Measurements from ENCODE around the gene SNRPA. TPM values are rescaled to one million over a fixed set of nuclear protein-coding genes. Genes with fewer than 3 reads are reported as not detected.
A peak's percentile ranks its signal among the peaks of the same experiment; 100 is the strongest.

The SNRPA gene
- polyA plus RNA-seq, 2 donors: 48.9 to 58.1 TPM

DNA sequence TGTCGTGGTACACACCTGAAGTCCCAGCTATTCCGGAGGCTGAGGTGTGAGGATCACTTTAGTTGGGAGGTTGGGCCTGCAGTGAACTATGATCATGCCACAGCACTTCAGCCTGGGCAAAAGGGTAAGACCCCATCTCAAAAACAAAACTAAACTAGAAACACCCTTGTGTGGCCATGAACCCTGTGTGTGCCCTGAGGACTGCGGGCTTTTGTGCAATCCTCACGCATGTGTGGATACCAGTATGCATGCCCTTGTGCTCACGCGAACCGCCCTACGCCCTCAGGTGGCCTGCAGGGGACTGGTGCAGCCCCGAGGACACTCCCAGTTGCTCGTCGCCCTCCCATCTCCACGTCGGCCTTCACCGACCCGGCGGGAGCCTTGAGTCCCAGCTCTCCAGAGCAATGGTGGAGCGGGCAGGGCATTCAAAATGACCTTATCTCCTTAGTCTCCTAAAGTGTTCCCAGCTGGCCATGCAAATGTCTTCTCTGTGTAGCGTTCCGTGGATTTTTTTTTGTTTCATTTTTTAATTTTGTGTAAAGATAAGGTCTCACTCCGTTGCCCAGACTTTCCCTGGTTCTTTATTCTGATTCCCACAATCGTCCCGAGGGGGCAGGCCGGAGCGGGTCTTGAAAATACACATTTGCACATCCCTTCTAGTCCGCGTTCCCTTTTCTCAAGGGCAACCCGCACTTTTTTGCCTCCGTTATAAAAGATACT is 47.1 kb downstream of the SNRPA start:
- 9 to 10% methylated on average over 28 of the region's 28 CpGs for WGBS, 2 donors
- Histone ChIP-seq H3K27ac (ENCODE audit: low read depth in 2 of 2, low read length in 1 of 2) (peak overlapping the region; percentile 89 to 90), H3K9me3 (ENCODE audit: control insufficient read depth in 2 of 2, insufficient read depth in 1 of 2, low read depth in 1 of 2, low read length in 1 of 2) (no peaks in the 10 kb centered on the region), H3K4me3 (ENCODE audit: low read depth in 1 of 2, low read length in 2 of 2) (peak overlapping the region; percentile 17 to 39), H3K27me3 (ENCODE audit: control insufficient read depth in 1 of 2, insufficient read depth in 2 of 2, low read length in 2 of 2) (no peaks in the 10 kb centered on the region), H3K4me1 (ENCODE audit: control insufficient read depth in 2 of 2, insufficient read depth in 2 of 2, low read length in 1 of 2) (peaks cover 20 to 25% of the 10 kb centered on the region in 2 donors), H3K36me3 (ENCODE audit: control insufficient read depth in 2 of 2, insufficient read depth in 2 of 2, low read length in 1 of 2) (peaks cover 0 to 17% of the 10 kb centered on the region in 2 donors)

- H3K4me3 ChIP-seq (ENCODE audit: low read depth in 1 of 2, low read length in 2 of 2): peak within 1 kb of the TSS; percentile 74 to 78
- WGBS, 2 donors: 1% methylated on average over 54 to 106 of the region's 110 CpGs
- no peaks in the 10 kb centered on the region for H3K27me3 ChIP-seq (ENCODE audit: control insufficient read depth in 1 of 2, insufficient read depth in 2 of 2, low read length in 2 of 2)
- peaks cover 0 to 17% of the 10 kb centered on the region in 2 donors for H3K36me3 ChIP-seq (ENCODE audit: control insufficient read depth in 2 of 2, insufficient read depth in 2 of 2, low read length in 1 of 2)
- H3K9me3 ChIP-seq (ENCODE audit: control insufficient read depth in 2 of 2, insufficient read depth in 1 of 2, low read depth in 1 of 2, low read length in 1 of 2): no peaks in the 10 kb centered on the region
- peaks cover 20 to 33% of the 10 kb centered on the region in 2 donors for H3K4me1 ChIP-seq (ENCODE audit: control insufficient read depth in 2 of 2, insufficient read depth in 2 of 2, low read length in 1 of 2)
- H3K27ac ChIP-seq (ENCODE audit: low read depth in 2 of 2, low read length in 1 of 2): peak within 1 kb of the TSS; percentile 89 to 94
These were observed 47.9 kb downstream of the SNRPA start, which contains the start of gene EGLN2 for GRCh38 chr19:40798683-40799557. TSS of gene EGLN2 (plus strand) at chr19:40799191. CDS start at chr19:40800573, 1,382 bp downstream.

- Histone ChIP-seq H3K4me1 (ENCODE audit: control insufficient read depth in 2 of 2, insufficient read depth in 2 of 2, low read length in 1 of 2) (peaks cover 20 to 40% of the 10 kb centered on the region in 2 donors), H3K36me3 (ENCODE audit: control insufficient read depth in 2 of 2, insufficient read depth in 2 of 2, low read length in 1 of 2) (peaks cover 0 to 24% of the 10 kb centered on the region in 2 donors), H3K27ac (ENCODE audit: low read depth in 2 of 2, low read length in 1 of 2) (peak overlapping the region; percentile 89 to 94), H3K9me3 (ENCODE audit: control insufficient read depth in 2 of 2, insufficient read depth in 1 of 2, low read depth in 1 of 2, low read length in 1 of 2) (no peaks in the 10 kb centered on the region), H3K27me3 (ENCODE audit: control insufficient read depth in 1 of 2, insufficient read depth in 2 of 2, low read length in 2 of 2) (no peaks in the 10 kb centered on the region), H3K4me3 (ENCODE audit: low read depth in 1 of 2, low read length in 2 of 2) (peak overlapping the region; percentile 74 to 78)
- WGBS, 2 donors: 1 to 3% methylated on average over 40 of the region's 40 CpGs
These were observed 48.7 kb downstream of the SNRPA start for GRCh38 chr19:40799558-40800338.

DNA sequence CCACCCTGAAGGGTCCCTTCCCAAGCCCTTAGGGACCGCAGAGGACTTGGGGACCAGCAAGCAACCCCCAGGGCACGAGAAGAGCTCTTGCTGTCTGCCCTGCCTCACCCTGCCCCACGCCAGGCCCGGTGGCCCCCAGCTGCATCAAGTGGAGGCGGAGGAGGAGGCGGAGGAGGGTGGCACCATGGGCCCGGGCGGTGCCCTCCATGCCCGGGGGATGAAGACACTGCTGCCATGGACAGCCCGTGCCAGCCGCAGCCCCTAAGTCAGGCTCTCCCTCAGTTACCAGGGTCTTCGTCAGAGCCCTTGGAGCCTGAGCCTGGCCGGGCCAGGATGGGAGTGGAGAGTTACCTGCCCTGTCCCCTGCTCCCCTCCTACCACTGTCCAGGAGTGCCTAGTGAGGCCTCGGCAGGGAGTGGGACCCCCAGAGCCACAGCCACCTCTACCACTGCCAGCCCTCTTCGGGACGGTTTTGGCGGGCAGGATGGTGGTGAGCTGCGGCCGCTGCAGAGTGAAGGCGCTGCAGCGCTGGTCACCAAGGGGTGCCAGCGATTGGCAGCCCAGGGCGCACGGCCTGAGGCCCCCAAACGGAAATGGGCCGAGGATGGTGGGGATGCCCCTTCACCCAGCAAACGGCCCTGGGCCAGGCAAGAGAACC is 49.5 kb downstream of the SNRPA start:
- H3K4me1 ChIP-seq (ENCODE audit: control insufficient read depth in 2 of 2, insufficient read depth in 2 of 2, low read length in 1 of 2): peaks cover 20 to 47% of the 10 kb centered on the region in 2 donors
- H3K4me3 ChIP-seq (ENCODE audit: low read depth in 1 of 2, low read length in 2 of 2): peak overlapping the region; percentile 74 to 78
- H3K27ac ChIP-seq (ENCODE audit: low read depth in 2 of 2, low read length in 1 of 2): peak overlapping the region; percentile 89 to 94
- H3K36me3 ChIP-seq (ENCODE audit: control insufficient read depth in 2 of 2, insufficient read depth in 2 of 2, low read length in 1 of 2): peaks cover 0 to 24% of the 10 kb centered on the region in 2 donors
- no peaks in the 10 kb centered on the region for H3K27me3 ChIP-seq (ENCODE audit: control insufficient read depth in 1 of 2, insufficient read depth in 2 of 2, low read length in 2 of 2)
- 51 to 56% methylated on average over 24 to 27 of the region's 27 CpGs for WGBS, 2 donors
- no peaks in the 10 kb centered on the region for H3K9me3 ChIP-seq (ENCODE audit: control insufficient read depth in 2 of 2, insufficient read depth in 1 of 2, low read depth in 1 of 2, low read length in 1 of 2)

DNA sequence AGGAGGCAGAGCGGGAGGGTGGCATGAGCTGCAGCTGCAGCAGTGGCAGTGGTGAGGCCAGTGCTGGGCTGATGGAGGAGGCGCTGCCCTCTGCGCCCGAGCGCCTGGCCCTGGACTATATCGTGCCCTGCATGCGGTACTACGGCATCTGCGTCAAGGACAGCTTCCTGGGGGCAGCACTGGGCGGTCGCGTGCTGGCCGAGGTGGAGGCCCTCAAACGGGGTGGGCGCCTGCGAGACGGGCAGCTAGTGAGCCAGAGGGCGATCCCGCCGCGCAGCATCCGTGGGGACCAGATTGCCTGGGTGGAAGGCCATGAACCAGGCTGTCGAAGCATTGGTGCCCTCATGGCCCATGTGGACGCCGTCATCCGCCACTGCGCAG is 50.0 kb downstream of the SNRPA start:
- peak overlapping the region in 1 of 2 donors; percentile 78 for H3K4me3 ChIP-seq (ENCODE audit: low read depth in 1 of 2, low read length in 2 of 2)

DNA sequence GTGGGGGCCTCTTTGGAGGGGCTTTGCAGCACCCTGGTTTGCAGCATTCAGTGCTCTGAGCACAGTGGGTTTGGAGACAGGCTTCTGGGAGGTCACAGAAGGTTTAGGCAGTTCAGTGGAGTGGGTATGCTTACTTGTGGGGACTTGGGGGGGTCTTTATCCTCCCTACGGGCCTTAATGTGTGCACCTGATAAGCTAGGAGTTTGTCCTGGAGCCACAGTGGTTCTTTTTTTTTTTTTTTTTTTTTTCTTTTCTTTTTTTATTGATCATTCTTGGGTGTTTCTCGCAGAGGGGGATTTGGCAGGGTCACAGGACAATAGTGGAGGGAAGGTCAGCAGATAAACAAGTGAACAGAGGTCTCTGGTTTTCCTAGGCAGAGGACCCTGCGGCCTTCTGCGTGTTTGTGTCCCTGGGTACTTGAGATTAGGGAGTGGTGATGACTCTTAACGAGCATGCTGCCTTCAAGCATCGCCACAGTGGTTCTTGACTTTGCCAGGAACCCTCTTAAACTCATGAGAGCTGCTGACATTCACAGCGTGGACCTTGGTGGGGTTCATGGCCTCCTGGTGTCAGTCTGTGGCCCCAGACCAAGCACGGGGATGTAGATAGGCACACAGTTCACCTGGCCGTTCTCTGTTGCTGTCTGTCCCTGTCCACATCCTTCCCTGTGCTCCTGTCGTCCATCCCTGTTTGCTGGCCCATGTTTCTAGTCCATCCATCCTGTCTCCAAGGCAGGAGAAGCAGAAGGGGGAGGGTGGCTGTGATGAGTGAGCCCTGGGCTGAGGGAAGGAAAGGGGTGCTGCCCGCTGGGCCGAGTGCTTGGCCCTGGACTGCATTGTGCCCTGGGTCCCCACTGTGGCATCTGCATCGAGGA is 50.7 kb downstream of the SNRPA start:
- Histone ChIP-seq H3K4me1 (ENCODE audit: control insufficient read depth in 2 of 2, insufficient read depth in 2 of 2, low read length in 1 of 2) (peaks cover 22 to 51% of the 10 kb centered on the region in 2 donors), H3K9me3 (ENCODE audit: control insufficient read depth in 2 of 2, insufficient read depth in 1 of 2, low read depth in 1 of 2, low read length in 1 of 2) (no peaks in the 10 kb centered on the region), H3K27me3 (ENCODE audit: control insufficient read depth in 1 of 2, insufficient read depth in 2 of 2, low read length in 2 of 2) (no peaks in the 10 kb centered on the region), H3K36me3 (ENCODE audit: control insufficient read depth in 2 of 2, insufficient read depth in 2 of 2, low read length in 1 of 2) (peaks cover 0 to 24% of the 10 kb centered on the region in 2 donors), H3K27ac (ENCODE audit: low read depth in 2 of 2, low read length in 1 of 2) (peak overlapping the region; percentile 54 to 69), H3K4me3 (ENCODE audit: low read depth in 1 of 2, low read length in 2 of 2) (peak overlapping the region in 1 of 2 donors; percentile 23)
- WGBS, 2 donors: 48 to 49% methylated on average over 12 to 13 of the region's 13 CpGs

More for the DNA sequence above, 50.0 kb downstream of the SNRPA start:
- no peaks in the 10 kb centered on the region for H3K27me3 ChIP-seq (ENCODE audit: control insufficient read depth in 1 of 2, insufficient read depth in 2 of 2, low read length in 2 of 2)
- peak overlapping the region; percentile 8 to 26 for H3K27ac ChIP-seq (ENCODE audit: low read depth in 2 of 2, low read length in 1 of 2)
- H3K9me3 ChIP-seq (ENCODE audit: control insufficient read depth in 2 of 2, insufficient read depth in 1 of 2, low read depth in 1 of 2, low read length in 1 of 2): no peaks in the 10 kb centered on the region
- peaks cover 20 to 47% of the 10 kb centered on the region in 2 donors for H3K4me1 ChIP-seq (ENCODE audit: control insufficient read depth in 2 of 2, insufficient read depth in 2 of 2, low read length in 1 of 2)
- H3K36me3 ChIP-seq (ENCODE audit: control insufficient read depth in 2 of 2, insufficient read depth in 2 of 2, low read length in 1 of 2): peaks cover 0 to 24% of the 10 kb centered on the region in 2 donors
- WGBS, 2 donors: 82 to 86% methylated on average over 22 to 27 of the region's 27 CpGs

DNA sequence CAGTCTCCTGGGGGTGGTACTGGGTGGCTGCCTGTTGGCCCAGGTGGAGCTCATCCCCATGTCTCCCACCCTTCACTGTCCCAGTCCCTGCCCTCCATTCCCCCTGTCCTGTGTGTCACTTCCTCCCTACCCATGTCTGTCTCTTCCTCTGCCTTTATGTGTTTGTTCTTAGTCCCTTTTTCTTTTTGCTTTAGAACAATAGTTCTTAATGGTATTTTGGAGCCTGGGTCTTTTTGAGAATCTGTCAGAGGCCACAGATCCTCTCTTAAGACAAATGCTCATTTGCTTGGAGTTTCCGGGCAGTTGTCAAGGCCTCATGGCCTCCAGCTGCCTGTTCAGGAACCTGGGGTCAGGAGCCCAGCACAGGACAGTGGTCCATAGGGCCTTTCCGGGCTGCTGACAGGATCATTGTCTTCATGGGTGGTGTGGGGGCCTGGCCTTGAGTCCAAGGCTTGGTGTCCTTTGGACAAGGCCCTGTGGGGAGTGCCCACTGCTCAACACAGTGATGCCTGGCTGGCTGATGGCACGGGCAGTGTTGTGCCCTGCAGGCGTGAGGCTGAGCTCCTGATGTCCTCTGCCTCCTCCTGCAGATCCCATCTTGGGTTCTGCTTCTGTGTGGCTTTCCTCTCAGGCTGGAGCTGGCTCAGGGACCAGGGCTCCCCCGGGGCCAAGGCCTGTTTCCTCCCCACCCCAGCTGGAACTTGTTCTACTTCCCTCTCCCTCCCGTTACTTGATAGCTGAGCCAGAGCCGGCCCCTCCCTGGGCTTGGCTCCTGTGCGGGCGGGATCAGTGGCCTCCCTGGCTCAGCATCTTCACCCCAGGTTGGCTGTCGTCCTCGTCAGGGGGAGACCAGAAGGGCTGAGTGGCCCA is 51.5 kb downstream of the SNRPA start:
- no peaks in the 10 kb centered on the region for H3K9me3 ChIP-seq (ENCODE audit: control insufficient read depth in 2 of 2, insufficient read depth in 1 of 2, low read depth in 1 of 2, low read length in 1 of 2)
- H3K27ac ChIP-seq (ENCODE audit: low read depth in 2 of 2, low read length in 1 of 2): peak overlapping the region; percentile 69
- 14 to 17% methylated on average over 11 of the region's 11 CpGs for WGBS, 2 donors
- peaks cover 0 to 30% of the 10 kb centered on the region in 2 donors for H3K36me3 ChIP-seq (ENCODE audit: control insufficient read depth in 2 of 2, insufficient read depth in 2 of 2, low read length in 1 of 2)
- H3K27me3 ChIP-seq (ENCODE audit: control insufficient read depth in 1 of 2, insufficient read depth in 2 of 2, low read length in 2 of 2): no peaks in the 10 kb centered on the region
- peaks cover 24 to 53% of the 10 kb centered on the region in 2 donors for H3K4me1 ChIP-seq (ENCODE audit: control insufficient read depth in 2 of 2, insufficient read depth in 2 of 2, low read length in 1 of 2)
- H3K4me3 ChIP-seq (ENCODE audit: low read depth in 1 of 2, low read length in 2 of 2): peak overlapping the region; percentile 13 to 23
